ENCODE data around the gene MYH7.
"Not testable (repeated sequence)": the region's sequence is repeated elsewhere in the genome, so short reads cannot be mapped to it uniquely, and the experiment has no call there.

The MYH7 gene

DNA sequence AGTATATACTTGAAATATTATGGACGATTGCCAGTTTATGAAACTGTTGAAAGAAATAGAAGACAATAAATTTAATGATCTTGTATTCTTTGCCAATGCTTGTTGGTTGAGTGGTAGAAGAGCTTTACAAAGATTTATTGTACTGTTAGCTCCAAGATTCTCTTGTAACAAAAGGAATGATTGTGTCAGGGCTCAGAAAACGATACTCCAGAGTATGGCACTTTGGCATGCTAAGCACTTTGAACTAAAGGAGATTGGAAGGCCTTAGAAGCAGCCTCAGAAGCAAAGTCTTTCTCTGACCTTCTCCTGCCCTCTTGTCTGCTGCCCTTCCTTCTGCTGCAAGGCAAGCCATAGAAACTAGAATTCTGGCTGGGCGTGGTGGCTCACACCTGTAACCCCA is 29.8 kb upstream of the MYH7 start:
- Histone ChIP-seq H3K4me2 (ENCODE audit: low read length) (no peak overlapping the region), H3K27me3 (ENCODE audit: control insufficient read depth, insufficient read depth, low read length) (peaks cover 4% of the 10 kb centered on the region)

DNA sequence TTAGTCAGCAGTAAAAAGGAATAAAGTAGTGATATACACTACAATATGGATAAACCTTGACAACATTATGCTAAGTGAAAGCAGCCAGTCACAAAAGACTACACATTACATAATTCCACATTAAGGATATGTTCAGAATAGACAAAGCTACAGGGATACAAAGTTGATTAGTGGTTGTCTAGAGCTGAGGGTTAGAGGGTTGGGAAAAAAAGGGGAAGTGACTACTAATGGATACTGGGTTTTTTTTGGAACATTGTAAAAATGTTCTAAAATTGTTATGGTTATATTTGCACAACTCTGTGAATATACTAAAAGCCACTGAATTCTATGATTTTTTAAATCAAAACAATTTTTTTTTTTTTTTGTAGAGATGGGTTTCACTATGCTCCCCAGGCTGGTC is 29.2 kb upstream of the MYH7 start:
- H3K4me3 ChIP-seq (ENCODE audit: low read length), result no peak overlapping the region
- peaks cover 4% of the 10 kb centered on the region for H3K4me1 ChIP-seq (ENCODE audit: control insufficient read depth, insufficient read depth, low read length)
- no peaks in the 10 kb centered on the region for H3K9me3 ChIP-seq (replicated peaks; ENCODE audit: low read length)
- H3K27me3 ChIP-seq (ENCODE audit: control insufficient read depth, insufficient read depth, low read length), result peaks cover 7% of the 10 kb centered on the region
- H3K4me2 ChIP-seq (ENCODE audit: low read length), result no peak overlapping the region
- H3K36me3 ChIP-seq (ENCODE audit: insufficient read depth, low read length), result no peaks in the 10 kb centered on the region
- H3K9ac ChIP-seq (ENCODE audit: low read depth, low read length), result no peak overlapping the region

More for the DNA sequence above, 29.8 kb upstream of the MYH7 start:
- peaks cover 5% of the 10 kb centered on the region for H3K4me1 ChIP-seq (ENCODE audit: control insufficient read depth, insufficient read depth, low read length)
- no peaks in the 10 kb centered on the region for H3K36me3 ChIP-seq (ENCODE audit: insufficient read depth, low read length)
- H3K9me3 ChIP-seq (replicated peaks; ENCODE audit: low read length), result no peaks in the 10 kb centered on the region
- no peak overlapping the region for H3K4me3 ChIP-seq (ENCODE audit: low read length)
- no peak overlapping the region for H3K9ac ChIP-seq (ENCODE audit: low read depth, low read length)

DNA sequence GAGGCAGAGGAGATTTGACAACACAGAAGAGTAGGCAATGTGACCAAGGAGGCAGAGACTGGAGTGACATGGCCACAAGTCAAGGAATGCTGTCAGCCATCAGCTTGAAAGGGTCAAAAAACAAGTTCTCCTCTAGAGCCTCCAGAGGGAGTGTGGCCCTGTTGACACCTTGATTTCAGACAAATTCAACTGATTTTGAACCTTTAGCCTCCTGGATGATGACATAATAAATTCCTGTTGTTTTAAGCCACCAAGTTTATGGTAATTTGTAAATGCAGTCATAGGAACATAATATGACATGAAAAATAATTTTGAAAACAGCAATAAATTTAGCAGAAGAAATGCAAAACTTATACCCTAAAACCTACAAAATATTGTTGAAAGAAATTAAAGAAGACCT is 25.5 kb upstream of the MYH7 start:
- Histone ChIP-seq H3K9me3 (replicated peaks; ENCODE audit: low read length) (no peaks in the 10 kb centered on the region), H3K9ac (ENCODE audit: low read depth, low read length) (no peak overlapping the region)

DNA sequence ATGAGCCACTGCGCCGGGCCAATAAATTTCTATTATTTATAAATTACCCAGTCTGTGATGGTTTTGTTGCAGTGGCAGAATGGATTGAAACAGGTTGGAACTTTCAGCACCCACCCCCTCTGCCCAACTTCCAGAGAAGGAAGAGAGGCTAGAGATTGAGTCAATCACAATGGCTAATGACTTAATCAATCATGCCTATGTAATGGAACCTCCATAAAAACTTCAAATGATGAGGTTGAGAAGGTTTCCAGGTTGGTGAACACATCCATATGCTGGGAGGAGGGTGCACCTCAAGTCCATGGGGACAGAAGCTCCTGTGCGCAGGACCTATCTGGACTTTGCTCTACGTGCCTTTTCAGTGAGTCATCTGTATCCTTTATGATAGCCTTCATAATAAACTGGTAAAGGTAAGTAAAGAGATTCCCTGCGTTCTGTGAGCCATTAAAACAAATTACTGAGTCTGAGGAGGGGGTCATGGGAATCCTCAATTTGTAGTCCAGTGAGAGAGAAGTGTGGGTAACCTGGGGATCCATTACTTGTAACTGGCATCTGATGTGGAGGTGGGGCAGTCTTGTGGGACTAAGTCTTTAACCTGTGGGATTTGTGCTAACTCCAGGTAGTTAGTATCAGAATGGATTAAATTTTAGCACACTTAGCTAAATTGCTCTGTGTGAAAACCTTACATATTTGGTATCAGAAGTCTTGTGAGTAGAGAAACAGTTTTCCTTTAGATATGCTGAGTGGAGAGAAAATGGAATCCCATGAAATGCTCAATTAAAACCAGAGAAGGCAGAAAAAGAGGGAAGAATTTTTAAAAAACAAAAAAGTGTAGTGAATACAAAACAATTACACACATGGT is 22.4 kb upstream of the MYH7 start:
- Histone ChIP-seq H3K9ac (ENCODE audit: low read depth, low read length) (no peak overlapping the region), H3K4me3 (ENCODE audit: low read length) (no peak overlapping the region), H3K36me3 (ENCODE audit: insufficient read depth, low read length) (no peaks in the 10 kb centered on the region), H3K4me2 (ENCODE audit: low read length) (no peak overlapping the region), H3K4me1 (ENCODE audit: control insufficient read depth, insufficient read depth, low read length) (no peaks in the 10 kb centered on the region), H3K27me3 (ENCODE audit: control insufficient read depth, insufficient read depth, low read length) (peaks cover 23% of the 10 kb centered on the region), H3K9me3 (replicated peaks; ENCODE audit: low read length) (no peaks in the 10 kb centered on the region)

More for the DNA sequence above, 25.5 kb upstream of the MYH7 start:
- Histone ChIP-seq H3K27me3 (ENCODE audit: control insufficient read depth, insufficient read depth, low read length) (peaks cover 15% of the 10 kb centered on the region), H3K4me3 (ENCODE audit: low read length) (no peak overlapping the region), H3K4me1 (ENCODE audit: control insufficient read depth, insufficient read depth, low read length) (no peaks in the 10 kb centered on the region), H3K36me3 (ENCODE audit: insufficient read depth, low read length) (no peaks in the 10 kb centered on the region), H3K4me2 (ENCODE audit: low read length) (no peak overlapping the region)

DNA sequence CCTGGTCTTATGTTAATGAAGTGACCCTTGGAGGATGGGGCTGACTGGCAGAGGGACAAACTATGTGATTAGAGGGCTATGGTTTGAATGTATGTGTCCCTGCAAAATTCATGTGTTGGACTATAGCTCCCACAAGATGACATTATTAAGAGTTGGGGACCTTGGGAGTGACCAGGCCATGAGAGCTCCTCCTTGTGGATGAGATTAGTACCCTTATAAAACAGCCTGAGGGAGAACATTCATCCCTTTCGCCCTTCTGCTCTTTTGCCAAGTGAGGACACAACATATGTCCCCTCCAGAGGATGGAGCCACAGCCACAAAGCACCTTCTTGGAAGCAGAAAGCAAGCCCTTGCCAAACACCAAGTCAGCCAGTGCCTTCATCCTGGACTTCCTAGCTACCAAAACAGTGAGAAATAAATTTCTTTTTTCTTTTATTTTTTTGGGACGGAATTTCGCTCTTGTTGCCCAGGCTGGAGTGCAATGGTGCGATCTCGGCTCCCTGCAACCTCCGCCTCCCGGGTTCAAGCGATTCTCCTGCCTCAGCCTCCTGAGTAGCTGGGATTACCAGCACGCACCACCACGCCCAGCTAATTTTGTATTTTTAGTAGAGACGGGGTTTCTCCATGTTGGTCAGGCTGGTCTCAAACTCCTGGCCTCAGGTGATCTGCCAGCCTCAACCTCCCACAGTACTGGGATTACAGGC is 21.6 kb upstream of the MYH7 start:
- H3K4me2 ChIP-seq (ENCODE audit: low read length); H3K36me3 ChIP-seq (ENCODE audit: insufficient read depth, low read length); H3K9me3 ChIP-seq (replicated peaks; ENCODE audit: low read length); H3K4me1 ChIP-seq (ENCODE audit: control insufficient read depth, insufficient read depth, low read length); H3K4me3 ChIP-seq (ENCODE audit: low read length); H3K9ac ChIP-seq (ENCODE audit: low read depth, low read length): not testable (repeated sequence)
- H3K27me3 ChIP-seq (ENCODE audit: control insufficient read depth, insufficient read depth, low read length), result peaks cover 23% of the 10 kb centered on the region

DNA sequence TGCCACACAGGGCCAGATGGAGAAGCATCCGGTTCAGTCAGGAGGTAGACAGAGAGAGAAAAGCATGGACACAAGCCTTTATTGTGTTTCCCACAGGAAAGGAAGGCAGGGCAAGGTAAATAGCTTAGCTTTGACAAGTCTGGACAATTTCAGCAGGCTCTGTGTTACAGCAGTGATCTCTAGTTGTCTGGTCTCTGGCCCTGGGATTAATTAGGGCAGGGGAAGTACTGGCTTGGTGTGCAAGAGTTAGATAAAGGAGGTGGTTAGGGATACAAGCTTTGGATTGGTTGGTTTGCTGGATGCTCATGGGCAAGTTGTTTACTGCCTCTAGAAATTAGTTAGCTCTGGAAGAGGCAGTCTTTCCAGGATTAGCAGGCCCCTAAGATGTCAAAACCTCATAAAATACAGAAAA is 19.0 kb upstream of the MYH7 start:
- H3K36me3 ChIP-seq (ENCODE audit: insufficient read depth, low read length), result no peaks in the 10 kb centered on the region
- peaks cover 35% of the 10 kb centered on the region for H3K27me3 ChIP-seq (ENCODE audit: control insufficient read depth, insufficient read depth, low read length)
- no peak overlapping the region for H3K4me2 ChIP-seq (ENCODE audit: low read length)
- no peaks in the 10 kb centered on the region for H3K4me1 ChIP-seq (ENCODE audit: control insufficient read depth, insufficient read depth, low read length)
- H3K9ac ChIP-seq (ENCODE audit: low read depth, low read length), result no peak overlapping the region
- no peak overlapping the region for H3K4me3 ChIP-seq (ENCODE audit: low read length)
- H3K9me3 ChIP-seq (replicated peaks; ENCODE audit: low read length), result no peaks in the 10 kb centered on the region

DNA sequence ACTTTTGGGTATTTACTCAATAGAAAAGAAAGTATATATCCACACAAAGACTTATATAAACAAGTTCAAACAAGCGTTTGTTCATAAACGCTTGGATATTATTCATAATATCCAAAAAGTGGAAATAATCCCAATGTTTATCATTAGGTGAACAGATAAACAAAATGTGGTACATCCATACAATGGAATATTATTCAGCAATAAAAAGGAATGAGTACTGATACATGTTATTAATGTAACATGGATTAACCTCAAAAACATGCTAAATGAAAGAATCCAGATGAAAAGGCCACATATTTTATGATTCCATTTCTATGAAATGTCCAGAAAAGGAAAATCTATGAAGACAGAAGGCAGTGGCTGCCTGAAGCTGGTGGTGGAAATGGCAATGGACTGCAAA is 16.8 kb upstream of the MYH7 start:
- Histone ChIP-seq H3K36me3 (ENCODE audit: insufficient read depth, low read length) (no peaks in the 10 kb centered on the region), H3K27me3 (ENCODE audit: control insufficient read depth, insufficient read depth, low read length) (peaks cover 46% of the 10 kb centered on the region), H3K4me1 (ENCODE audit: control insufficient read depth, insufficient read depth, low read length) (no peaks in the 10 kb centered on the region), H3K9me3 (replicated peaks; ENCODE audit: low read length) (no peaks in the 10 kb centered on the region), H3K9ac (ENCODE audit: low read depth, low read length) (no peak overlapping the region), H3K4me2 (ENCODE audit: low read length) (no peak overlapping the region), H3K4me3 (ENCODE audit: low read length) (no peak overlapping the region)

DNA sequence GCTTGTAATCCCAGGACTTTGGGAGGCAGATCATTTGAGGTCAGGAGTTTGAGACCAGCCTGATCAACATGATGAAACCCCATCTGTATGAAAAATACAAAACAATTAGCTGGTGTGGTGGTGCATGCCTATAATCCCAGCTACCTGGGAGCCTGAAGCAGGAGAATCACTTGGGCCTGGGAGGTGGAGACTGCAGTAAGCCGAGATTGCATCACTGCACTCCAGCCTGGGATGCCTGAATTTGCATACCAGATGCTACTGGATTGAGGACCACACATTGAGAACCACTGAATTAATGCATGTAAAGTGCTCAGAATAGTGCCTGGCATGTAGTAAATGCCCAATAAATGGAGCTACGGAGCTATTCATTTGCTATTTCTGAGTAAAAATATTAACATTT is 14.9 kb upstream of the MYH7 start:
- Histone ChIP-seq H3K4me1 (ENCODE audit: control insufficient read depth, insufficient read depth, low read length) (no peaks in the 10 kb centered on the region), H3K4me2 (ENCODE audit: low read length) (no peak overlapping the region), H3K9me3 (replicated peaks; ENCODE audit: low read length) (no peaks in the 10 kb centered on the region), H3K9ac (ENCODE audit: low read depth, low read length) (no peak overlapping the region), H3K36me3 (ENCODE audit: insufficient read depth, low read length) (no peaks in the 10 kb centered on the region), H3K27me3 (ENCODE audit: control insufficient read depth, insufficient read depth, low read length) (peaks cover 51% of the 10 kb centered on the region), H3K4me3 (ENCODE audit: low read length) (no peak overlapping the region)

DNA sequence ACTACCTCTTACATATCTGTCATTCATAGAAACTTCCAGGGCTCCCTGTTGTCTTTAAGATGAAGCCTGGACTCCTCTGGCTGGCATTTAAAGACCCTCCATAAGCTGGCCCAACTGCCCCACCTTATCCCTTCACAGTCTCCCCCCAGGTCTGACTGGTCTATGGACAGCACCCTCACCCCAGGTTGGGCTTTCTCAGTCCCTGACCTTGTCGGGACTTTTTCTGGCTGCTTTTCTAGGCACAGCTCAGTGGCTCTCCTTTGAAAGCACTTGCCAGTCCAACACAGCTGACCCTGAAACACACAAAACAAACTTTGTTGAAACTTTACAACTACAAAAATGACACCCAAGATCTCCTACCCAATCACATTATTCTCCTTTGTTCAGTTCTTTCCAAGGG is 13.9 kb upstream of the MYH7 start:
- Histone ChIP-seq H3K4me3 (ENCODE audit: low read length) (no peak overlapping the region), H3K4me2 (ENCODE audit: low read length) (no peak overlapping the region), H3K36me3 (ENCODE audit: insufficient read depth, low read length) (no peaks in the 10 kb centered on the region), H3K9ac (ENCODE audit: low read depth, low read length) (no peak overlapping the region), H3K4me1 (ENCODE audit: control insufficient read depth, insufficient read depth, low read length) (no peaks in the 10 kb centered on the region), H3K27me3 (ENCODE audit: control insufficient read depth, insufficient read depth, low read length) (peaks cover 51% of the 10 kb centered on the region), H3K9me3 (replicated peaks; ENCODE audit: low read length) (no peaks in the 10 kb centered on the region)

DNA sequence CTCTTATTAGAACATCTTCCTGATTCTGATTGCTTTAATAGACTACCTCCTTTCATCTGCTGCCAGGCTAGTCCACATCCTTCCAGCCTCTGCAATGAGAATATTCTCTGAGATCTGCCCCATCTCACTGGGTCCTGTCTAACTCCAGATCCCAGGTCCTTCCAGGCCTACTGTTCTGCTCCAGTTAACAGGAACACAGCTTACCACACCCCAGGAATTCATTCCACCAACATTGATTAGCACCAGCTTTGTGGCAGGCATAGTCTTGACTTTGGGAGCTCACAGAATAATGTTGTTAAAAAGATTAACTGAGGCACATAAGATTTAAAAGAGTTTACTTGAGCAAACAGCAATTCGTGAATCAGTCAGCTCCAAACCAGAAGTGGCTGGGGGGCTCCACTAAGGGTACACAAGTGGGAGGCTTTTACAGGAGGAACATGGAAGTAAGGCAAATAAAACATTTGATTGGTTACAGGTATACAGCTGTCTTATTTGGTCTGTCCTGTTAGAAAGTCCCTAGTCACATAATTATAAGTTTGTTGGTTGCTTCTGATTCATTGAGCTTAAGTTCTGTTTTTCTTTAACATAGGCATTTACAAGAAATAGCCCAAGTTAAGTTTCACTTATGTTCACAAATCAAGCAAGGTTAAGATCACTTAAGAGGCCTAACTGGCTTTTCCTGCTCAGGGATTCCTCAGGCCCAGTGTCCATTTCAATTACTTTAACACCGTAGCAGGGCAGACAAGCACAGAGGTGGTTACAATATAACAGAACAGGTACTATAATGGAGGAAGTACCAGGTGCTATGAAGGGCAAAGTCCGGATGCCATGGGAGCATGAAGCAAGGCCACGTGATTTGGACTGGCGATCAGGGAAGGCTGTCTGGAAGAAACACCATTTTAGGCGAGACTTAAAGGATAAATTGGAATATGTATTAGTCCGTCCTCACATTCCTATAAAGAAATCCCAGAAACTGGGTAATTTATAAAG is 12.2 kb upstream of the MYH7 start:
- Histone ChIP-seq H3K9ac (ENCODE audit: low read depth, low read length) (no peak overlapping the region), H3K36me3 (ENCODE audit: insufficient read depth, low read length) (no peaks in the 10 kb centered on the region), H3K4me3 (ENCODE audit: low read length) (no peak overlapping the region), H3K4me2 (ENCODE audit: low read length) (no peak overlapping the region), H3K4me1 (ENCODE audit: control insufficient read depth, insufficient read depth, low read length) (no peaks in the 10 kb centered on the region), H3K27me3 (ENCODE audit: control insufficient read depth, insufficient read depth, low read length) (peaks cover 57% of the 10 kb centered on the region), H3K9me3 (replicated peaks; ENCODE audit: low read length) (no peaks in the 10 kb centered on the region)

DNA sequence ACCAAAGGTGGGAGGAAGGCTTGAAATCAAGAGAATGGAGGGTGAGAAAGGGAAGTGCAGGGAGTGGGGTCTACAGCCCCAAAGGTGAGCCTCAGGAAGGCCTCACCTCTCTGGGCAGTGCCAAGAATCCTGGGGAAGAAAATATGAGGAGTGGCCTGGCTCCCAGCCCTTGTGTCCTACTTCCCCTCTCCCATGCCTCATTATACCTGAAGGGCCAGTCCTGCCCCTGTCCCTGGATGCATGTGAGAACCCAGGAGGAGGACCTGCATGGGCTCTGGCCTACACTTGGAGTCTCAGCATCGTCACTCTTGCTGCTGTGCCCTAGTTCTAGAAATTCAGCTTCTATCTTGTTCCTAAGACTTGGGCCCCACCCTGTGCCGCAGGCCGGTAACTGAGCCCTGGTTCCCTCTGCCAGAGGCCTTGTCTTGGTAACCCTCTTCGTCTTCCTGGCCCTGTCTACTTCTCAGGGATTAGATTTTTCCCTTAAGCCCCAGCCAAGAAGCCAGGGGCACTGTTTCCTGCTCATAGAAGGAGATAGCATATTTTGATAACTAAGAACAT is 10.9 kb upstream of the MYH7 start:
- no peak overlapping the region for H3K9ac ChIP-seq (ENCODE audit: low read depth, low read length)
- H3K4me1 ChIP-seq (ENCODE audit: control insufficient read depth, insufficient read depth, low read length), result no peaks in the 10 kb centered on the region

More for the DNA sequence above, 10.9 kb upstream of the MYH7 start:
- Histone ChIP-seq H3K9me3 (replicated peaks; ENCODE audit: low read length) (no peaks in the 10 kb centered on the region), H3K36me3 (ENCODE audit: insufficient read depth, low read length) (no peaks in the 10 kb centered on the region), H3K4me3 (ENCODE audit: low read length) (no peak overlapping the region), H3K4me2 (ENCODE audit: low read length) (no peak overlapping the region), H3K27me3 (ENCODE audit: control insufficient read depth, insufficient read depth, low read length) (peaks cover 66% of the 10 kb centered on the region)

Data from skeletal muscle satellite cell (primary cell).